ENCODE data around the gene VSIR.

DNA sequence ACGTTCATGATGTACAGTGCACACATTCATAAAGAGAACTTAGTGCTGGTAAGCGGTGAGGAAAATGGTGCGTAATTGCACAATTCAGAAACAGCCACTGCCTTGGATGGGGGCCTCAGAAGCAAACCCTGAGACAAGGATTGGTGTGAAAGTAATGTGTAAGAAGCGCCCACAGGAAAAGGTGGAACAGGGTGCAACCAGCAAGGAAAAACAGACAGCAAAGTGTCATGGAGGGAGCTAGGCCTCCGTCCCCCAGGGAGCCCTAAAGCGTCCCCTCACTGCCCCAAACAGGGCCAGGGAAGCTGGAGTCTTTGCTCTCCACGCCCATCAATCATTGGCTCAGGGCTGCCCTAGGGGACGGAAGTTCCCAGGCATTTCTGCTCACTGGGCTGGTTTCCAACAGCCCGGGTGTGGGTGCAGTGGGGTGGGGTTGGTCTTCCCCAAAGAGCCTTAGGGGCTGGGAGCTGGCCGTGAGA, 44.1 kb downstream of the VSIR start:
- TF ChIP-seq, protein P1, sequence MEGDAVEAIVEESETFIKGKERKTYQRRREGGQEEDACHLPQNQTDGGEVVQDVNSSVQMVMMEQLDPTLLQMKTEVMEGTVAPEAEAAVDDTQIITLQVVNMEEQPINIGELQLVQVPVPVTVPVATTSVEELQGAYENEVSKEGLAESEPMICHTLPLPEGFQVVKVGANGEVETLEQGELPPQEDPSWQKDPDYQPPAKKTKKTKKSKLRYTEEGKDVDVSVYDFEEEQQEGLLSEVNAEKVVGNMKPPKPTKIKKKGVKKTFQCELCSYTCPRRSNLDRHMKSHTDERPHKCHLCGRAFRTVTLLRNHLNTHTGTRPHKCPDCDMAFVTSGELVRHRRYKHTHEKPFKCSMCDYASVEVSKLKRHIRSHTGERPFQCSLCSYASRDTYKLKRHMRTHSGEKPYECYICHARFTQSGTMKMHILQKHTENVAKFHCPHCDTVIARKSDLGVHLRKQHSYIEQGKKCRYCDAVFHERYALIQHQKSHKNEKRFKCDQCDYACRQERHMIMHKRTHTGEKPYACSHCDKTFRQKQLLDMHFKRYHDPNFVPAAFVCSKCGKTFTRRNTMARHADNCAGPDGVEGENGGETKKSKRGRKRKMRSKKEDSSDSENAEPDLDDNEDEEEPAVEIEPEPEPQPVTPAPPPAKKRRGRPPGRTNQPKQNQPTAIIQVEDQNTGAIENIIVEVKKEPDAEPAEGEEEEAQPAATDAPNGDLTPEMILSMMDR (IDR thresholded peaks at IDR 0.05; ENCODE audit: borderline replicate concordance, extremely low read depth, low read length, poor library complexity, severe bottlenecking) = no peak
- TF ChIP-seq EZH2 (IDR thresholded peaks at IDR 0.05; ENCODE audit: borderline replicate concordance, low read depth, low read length, severe bottlenecking) = no peak

Measured in DND-41 (cell line).